ENCODE results near the gene TXNRD1.
"Not testable (repeated sequence)": the region's sequence is repeated elsewhere in the genome, so short reads cannot be mapped to it uniquely, and the experiment has no call there.

Gene TXNRD1

DNA sequence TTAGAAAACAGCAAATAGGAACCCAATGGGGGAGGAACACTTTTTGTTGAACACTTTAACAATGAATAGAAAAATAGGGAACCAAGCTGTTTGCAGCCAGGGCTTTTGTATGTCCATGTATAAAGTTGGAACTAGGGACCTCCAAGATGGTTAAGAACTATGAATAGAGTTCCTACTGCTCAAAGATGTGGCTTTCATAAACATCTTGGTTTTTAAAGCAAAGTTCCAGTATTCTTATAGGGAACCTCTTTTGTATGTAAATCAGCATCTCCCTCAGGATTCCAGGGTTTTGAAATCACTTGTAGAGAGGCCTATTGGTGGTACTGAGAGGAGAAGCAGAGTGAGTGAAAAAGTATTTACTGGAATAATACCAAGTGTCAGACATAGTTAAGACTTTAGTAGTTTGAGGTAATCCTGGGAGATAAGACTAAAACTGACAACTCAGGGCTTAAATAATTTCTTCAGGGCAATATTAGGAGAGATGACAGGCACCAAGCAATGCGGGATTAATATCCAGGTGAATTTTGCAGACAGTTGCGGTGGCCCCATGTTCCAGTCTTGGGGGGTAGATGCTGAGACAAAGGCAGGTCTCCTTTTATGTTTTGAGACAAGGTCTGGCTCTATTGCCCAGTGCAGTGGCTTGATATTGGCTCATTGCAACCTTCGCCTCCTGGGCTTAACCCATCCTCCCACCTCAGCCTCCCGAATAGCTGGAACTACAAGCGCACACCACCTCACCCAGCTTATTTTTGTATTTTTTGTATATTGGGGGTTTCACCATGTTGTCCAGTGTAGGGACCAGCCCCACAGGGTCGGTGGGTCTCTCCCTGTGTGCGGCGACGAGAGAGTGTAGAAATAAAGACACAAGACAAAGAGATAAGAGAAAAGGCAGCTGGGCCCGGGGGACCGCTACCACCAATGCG is 77.6 kb downstream of the TXNRD1 start:
- Histone ChIP-seq H3K4me1 (ENCODE audit: control insufficient read depth, insufficient read depth, low read length, poor library complexity, severe bottlenecking) (peaks cover 8% of the 10 kb centered on the region), H3K27ac (ENCODE audit: low read depth, low read length, severe bottlenecking) (no peak overlapping the region), H3K9me3 (ENCODE audit: control insufficient read depth, low read length) (no peaks in the 10 kb centered on the region), H3K36me3 (ENCODE audit: control insufficient read depth, insufficient read depth, low read length) (peaks cover 71% of the 10 kb centered on the region), H3K4me3 (ENCODE audit: extremely low read depth, insufficient read depth, low read length, poor library complexity, severe bottlenecking) (no peak overlapping the region)
- 85 to 97% methylated on average over 5 to 9 of the region's 12 CpGs for WGBS, 2 experiments (ENCODE audit: insufficient coverage in 2 of 2)

DNA sequence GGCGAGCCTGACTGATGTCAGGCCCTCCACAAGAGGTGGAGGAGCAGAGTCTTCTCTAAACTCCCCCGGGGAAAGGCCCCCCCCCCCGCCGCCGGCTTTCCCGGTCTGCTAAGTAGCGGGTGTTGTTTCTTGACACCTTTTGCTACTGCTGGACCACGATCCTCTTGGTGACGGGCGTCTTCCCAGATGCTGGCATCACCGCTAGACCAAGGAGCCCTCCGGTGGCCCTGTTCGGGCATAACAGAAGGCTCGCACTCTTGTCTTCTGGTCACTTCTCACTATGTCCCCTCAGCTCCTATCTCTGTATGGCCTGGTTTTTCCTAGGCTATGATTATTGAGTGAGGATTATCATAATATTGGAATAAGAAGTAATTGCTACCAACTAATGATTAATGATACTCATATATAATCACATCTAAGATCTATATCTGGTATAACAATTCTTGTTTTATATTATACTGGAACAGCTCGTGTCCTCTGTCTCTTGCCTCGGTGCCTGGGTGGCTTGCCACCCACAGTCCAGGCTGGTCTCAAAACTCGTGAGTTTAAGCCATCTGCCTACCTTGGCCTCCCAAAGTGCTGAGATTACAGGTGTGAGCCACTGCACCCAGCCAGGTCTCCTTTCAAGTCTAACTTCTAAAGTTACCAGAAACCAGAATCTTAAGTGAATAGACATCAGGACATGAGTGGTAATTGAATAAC is 78.7 kb downstream of the TXNRD1 start:
- peaks cover 82% of the 10 kb centered on the region for H3K36me3 ChIP-seq (ENCODE audit: control insufficient read depth, insufficient read depth, low read length)
- not testable (repeated sequence) for H3K4me3 ChIP-seq (ENCODE audit: extremely low read depth, insufficient read depth, low read length, poor library complexity, severe bottlenecking); H3K4me1 ChIP-seq (ENCODE audit: control insufficient read depth, insufficient read depth, low read length, poor library complexity, severe bottlenecking); H3K9me3 ChIP-seq (ENCODE audit: control insufficient read depth, low read length); H3K27ac ChIP-seq (ENCODE audit: low read depth, low read length, severe bottlenecking)
- WGBS, 2 experiments (ENCODE audit: insufficient coverage in 2 of 2): 75 to 80% methylated on average over 8 to 9 of the region's 17 CpGs

GRCh38 chr12:104294927-104295668 is 79.5 kb downstream of the TXNRD1 start:
- H3K36me3 ChIP-seq (ENCODE audit: control insufficient read depth, insufficient read depth, low read length): peaks cover 82% of the 10 kb centered on the region
- no peaks in the 10 kb centered on the region for H3K9me3 ChIP-seq (ENCODE audit: control insufficient read depth, low read length)
- no peak overlapping the region for H3K4me3 ChIP-seq (ENCODE audit: extremely low read depth, insufficient read depth, low read length, poor library complexity, severe bottlenecking)
- 96% methylated on average over 6 to 9 of the region's 9 CpGs for WGBS, 2 experiments (ENCODE audit: insufficient coverage in 2 of 2)
- peaks cover 3% of the 10 kb centered on the region for H3K4me1 ChIP-seq (ENCODE audit: control insufficient read depth, insufficient read depth, low read length, poor library complexity, severe bottlenecking)
- H3K27ac ChIP-seq (ENCODE audit: low read depth, low read length, severe bottlenecking): no peak overlapping the region

DNA sequence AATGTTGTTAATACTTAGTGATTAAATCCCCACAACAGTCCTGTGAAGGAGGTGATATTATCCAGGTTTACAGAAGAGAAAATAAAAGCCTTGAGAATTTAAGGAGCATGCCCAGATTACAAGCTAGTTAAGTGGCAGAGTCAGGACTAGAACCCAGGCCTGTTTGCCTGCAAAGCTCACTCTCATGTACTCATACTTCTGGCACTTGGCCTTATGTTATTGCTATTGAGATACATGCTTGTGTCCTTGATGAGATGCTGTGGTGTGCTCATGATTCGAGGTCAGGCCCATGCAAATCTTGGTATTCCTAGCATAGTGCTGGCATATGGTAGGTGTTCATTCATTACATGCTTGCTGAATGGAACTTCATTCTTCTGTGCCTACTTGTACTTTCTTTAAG is 80.4 kb downstream of the TXNRD1 start:
- Histone ChIP-seq H3K4me3 (ENCODE audit: extremely low read depth, insufficient read depth, low read length, poor library complexity, severe bottlenecking) (no peak overlapping the region), H3K9me3 (ENCODE audit: control insufficient read depth, low read length) (no peaks in the 10 kb centered on the region), H3K36me3 (ENCODE audit: control insufficient read depth, insufficient read depth, low read length) (peaks cover 85% of the 10 kb centered on the region), H3K4me1 (ENCODE audit: control insufficient read depth, insufficient read depth, low read length, poor library complexity, severe bottlenecking) (peaks cover 3% of the 10 kb centered on the region), H3K27ac (ENCODE audit: low read depth, low read length, severe bottlenecking) (no peak overlapping the region)
- 80% methylated on average over 1 of the region's 1 CpG; no CpG with 5 or more reads in 1 of the 2 experiments for whole genome bisulfite sequencing, 2 experiments (ENCODE audit: insufficient coverage in 2 of 2)

GRCh38 chr12:104296718-104297117 is 81.1 kb downstream of the TXNRD1 start:
- no peak overlapping the region for H3K4me3 ChIP-seq (ENCODE audit: extremely low read depth, insufficient read depth, low read length, poor library complexity, severe bottlenecking)

DNA sequence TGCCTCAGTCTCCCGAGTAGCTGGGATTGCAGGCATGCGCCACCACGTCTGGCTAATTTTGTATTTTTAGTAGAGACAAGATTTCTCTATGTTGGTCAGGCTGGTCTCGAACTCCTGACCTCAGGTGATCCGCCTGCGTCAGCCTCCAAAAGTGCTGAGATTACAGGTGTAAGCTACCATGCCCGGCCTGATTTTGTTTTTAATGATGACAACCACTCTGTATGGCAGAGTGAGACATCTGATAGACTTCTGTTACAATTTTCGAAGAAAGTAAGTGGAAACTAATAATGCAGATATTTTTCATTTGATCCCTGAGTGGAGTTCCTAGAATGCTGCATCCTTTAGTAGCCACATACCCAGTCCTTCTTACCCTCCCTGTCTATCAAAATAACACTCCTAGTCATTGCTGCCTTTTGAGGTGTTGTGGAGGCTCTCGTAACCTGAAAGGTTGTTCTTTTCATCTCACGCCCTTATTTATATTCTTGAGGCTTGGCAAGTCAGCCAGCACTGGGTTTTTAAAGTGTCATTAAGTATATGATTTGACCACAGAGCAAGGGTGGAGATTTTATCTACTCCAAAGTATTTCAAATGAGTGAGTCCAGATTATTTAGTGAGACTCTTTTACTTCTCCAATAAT is 82.0 kb downstream of the TXNRD1 start:
- Histone ChIP-seq H3K4me3 (ENCODE audit: extremely low read depth, insufficient read depth, low read length, poor library complexity, severe bottlenecking) (no peak overlapping the region), H3K36me3 (ENCODE audit: control insufficient read depth, insufficient read depth, low read length) (peaks cover 79% of the 10 kb centered on the region), H3K9me3 (ENCODE audit: control insufficient read depth, low read length) (no peaks in the 10 kb centered on the region), H3K4me1 (ENCODE audit: control insufficient read depth, insufficient read depth, low read length, poor library complexity, severe bottlenecking) (no peaks in the 10 kb centered on the region), H3K27ac (ENCODE audit: low read depth, low read length, severe bottlenecking) (no peak overlapping the region)
- WGBS, 2 experiments (ENCODE audit: insufficient coverage in 2 of 2): 96 to 100% methylated on average over 6 of the region's 10 CpGs

More at GRCh38 chr12:104296718-104297117, 81.1 kb downstream of the TXNRD1 start:
- peaks cover 81% of the 10 kb centered on the region for H3K36me3 ChIP-seq (ENCODE audit: control insufficient read depth, insufficient read depth, low read length)
- H3K9me3 ChIP-seq (ENCODE audit: control insufficient read depth, low read length): no peaks in the 10 kb centered on the region
- H3K27ac ChIP-seq (ENCODE audit: low read depth, low read length, severe bottlenecking): no peak overlapping the region
- H3K4me1 ChIP-seq (ENCODE audit: control insufficient read depth, insufficient read depth, low read length, poor library complexity, severe bottlenecking): peaks cover 3% of the 10 kb centered on the region
- WGBS, 2 experiments (ENCODE audit: insufficient coverage in 2 of 2): 100% methylated on average over 1 of the region's 4 CpGs; no CpG with 5 or more reads in 1 of the 2 experiments

DNA sequence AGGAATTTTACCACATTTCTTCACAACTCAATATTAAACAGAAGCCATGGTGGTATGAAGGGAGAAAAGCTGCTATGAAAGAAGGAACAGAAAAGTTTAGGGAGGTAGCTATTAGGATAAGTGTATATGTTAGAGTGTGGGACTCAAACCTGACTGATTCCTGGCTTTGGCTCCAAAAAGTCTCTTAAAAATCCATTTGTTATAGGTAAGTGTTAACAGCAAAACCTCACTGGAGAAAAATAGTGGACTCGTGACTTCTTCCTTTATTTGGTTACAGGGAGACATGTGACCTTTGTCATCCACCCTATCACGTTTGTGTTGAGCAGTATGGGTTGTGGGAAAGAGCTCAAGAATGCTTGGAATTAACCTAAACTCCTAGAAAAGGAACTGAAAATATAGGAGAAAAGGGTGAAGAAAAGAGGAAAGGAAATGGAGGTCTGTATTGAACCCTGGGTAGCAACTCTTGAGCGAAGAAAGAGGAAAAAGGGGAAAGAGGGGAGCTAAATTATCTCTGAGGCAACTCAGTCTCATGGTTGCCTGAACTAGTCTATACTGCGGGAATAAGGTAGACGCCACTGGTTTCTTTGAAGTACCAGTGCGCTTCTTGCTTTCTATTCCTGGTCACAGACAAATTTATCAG is 84.4 kb downstream of the TXNRD1 start:
- 89 to 100% methylated on average over 2 to 4 of the region's 6 CpGs for WGBS, 2 experiments (ENCODE audit: insufficient coverage in 2 of 2)
- no peaks in the 10 kb centered on the region for H3K9me3 ChIP-seq (ENCODE audit: control insufficient read depth, low read length)
- H3K36me3 ChIP-seq (ENCODE audit: control insufficient read depth, insufficient read depth, low read length): peaks cover 84% of the 10 kb centered on the region
- no peaks in the 10 kb centered on the region for H3K4me1 ChIP-seq (ENCODE audit: control insufficient read depth, insufficient read depth, low read length, poor library complexity, severe bottlenecking)
- H3K27ac ChIP-seq (ENCODE audit: low read depth, low read length, severe bottlenecking): no peak overlapping the region
- H3K4me3 ChIP-seq (ENCODE audit: extremely low read depth, insufficient read depth, low read length, poor library complexity, severe bottlenecking): no peak overlapping the region

DNA sequence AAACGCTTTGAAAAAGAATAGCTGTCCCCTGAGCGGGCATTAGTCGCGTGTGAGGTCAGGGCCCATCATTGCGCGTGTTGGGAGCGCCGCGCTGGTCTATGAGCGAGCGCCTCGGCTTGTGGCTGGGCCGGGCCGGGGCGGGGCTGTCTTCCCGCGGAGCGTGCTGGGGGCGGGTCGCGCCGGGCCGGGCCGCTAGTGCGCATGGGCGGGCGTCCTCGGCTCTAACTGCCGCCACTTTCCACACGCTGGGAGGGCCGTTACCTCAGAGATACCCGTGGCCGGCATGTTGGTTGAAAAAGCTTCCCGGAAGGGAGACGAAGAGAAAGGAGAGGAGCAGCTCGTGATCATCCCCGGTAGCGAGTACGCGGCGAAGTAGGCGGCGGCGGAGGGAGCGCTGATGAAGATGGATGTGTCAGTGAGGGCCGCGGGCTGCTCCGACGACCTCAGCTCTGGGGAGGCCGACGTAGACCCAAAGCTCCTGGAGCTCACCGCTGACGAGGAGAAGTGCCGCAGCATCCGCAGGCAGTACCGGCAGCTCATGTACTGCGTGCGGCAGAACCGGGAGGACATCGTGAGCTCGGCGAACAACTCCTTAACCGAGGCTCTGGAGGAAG is 88.1 kb downstream of the TXNRD1 start, which contains the start of gene EID3:
Gene EID3 (plus strand): TSS at position 202 of the 614 bp plus-strand sequence. CDS start 196 bp downstream, at position 398.
- Histone ChIP-seq H3K27ac (ENCODE audit: low read depth, low read length, severe bottlenecking) (no peak within 1 kb of the TSS), H3K9me3 (ENCODE audit: control insufficient read depth, low read length) (no peaks in the 10 kb centered on the region), H3K36me3 (ENCODE audit: control insufficient read depth, insufficient read depth, low read length) (peaks cover 73% of the 10 kb centered on the region), H3K4me1 (ENCODE audit: control insufficient read depth, insufficient read depth, low read length, poor library complexity, severe bottlenecking) (no peaks in the 10 kb centered on the region), H3K4me3 (ENCODE audit: extremely low read depth, insufficient read depth, low read length, poor library complexity, severe bottlenecking) (no peak within 1 kb of the TSS)
- 90 to 93% methylated on average over 55 to 63 of the region's 63 CpGs for WGBS, 2 experiments (ENCODE audit: insufficient coverage in 2 of 2)

DNA sequence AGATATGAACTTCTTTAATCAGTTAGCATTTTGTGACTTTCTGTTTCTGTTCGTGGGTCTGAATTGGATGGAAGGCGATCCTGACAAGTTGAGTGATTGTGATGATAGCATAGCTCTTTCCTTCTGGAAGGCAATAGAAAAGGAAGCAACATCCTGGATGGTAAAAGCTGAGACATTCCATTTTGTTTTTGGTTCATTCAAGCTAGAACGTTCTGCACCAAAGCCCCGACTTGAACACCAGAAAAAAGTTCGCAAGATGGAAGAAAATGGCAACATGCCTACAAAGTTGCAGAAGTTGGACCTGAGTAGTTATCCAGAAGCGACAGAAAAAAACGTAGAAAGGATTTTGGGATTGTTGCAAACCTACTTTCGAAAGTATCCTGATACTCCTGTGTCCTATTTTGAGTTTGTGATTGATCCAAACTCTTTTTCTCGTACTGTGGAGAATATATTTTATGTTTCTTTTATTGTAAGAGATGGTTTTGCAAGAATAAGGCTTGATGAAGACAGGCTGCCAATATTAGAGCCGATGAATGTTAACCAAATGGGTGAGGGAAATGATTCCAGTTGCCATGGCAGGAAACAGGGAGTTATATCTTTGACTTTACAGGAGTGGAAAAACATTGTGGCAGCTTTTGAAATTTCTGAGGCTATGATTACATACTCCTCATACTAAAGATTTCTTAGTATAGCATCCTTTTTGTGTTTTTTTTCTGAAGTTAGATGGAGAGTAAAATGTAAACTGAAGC is 88.9 kb downstream of the TXNRD1 start:
- Histone ChIP-seq H3K27ac (ENCODE audit: low read depth, low read length, severe bottlenecking) (no peak overlapping the region), H3K9me3 (ENCODE audit: control insufficient read depth, low read length) (no peaks in the 10 kb centered on the region), H3K36me3 (ENCODE audit: control insufficient read depth, insufficient read depth, low read length) (peaks cover 70% of the 10 kb centered on the region), H3K4me3 (ENCODE audit: extremely low read depth, insufficient read depth, low read length, poor library complexity, severe bottlenecking) (no peak overlapping the region), H3K4me1 (ENCODE audit: control insufficient read depth, insufficient read depth, low read length, poor library complexity, severe bottlenecking) (no peaks in the 10 kb centered on the region)
- WGBS, 2 experiments (ENCODE audit: insufficient coverage in 2 of 2): 93 to 96% methylated on average over 9 to 10 of the region's 10 CpGs

All from mesodermal cell (in vitro differentiated cells).